ENCODE results near the gene GADD45G.

GADD45G gene

GRCh38 chr9:89655056-89655989 is 50.5 kb downstream of the GADD45G start:
- no peak for DNase-seq
